ENCODE data around the gene MTCL1. TPM values are rescaled to one million over a fixed set of nuclear protein-coding genes. Genes with fewer than 3 reads are reported as not detected.

MTCL1 gene
- total RNA-seq, 1 donor from 2014 or later: 3.1 TPM

GRCh38 chr18:8806100-8806797 is 100.9 kb downstream of the MTCL1 start:
- DNase-seq (ENCODE audit: low read depth in 2 of 2): no peak

GRCh38 chr18:8806798-8807487 is 101.6 kb downstream of the MTCL1 start:
- DNase-seq (ENCODE audit: low read depth in 2 of 2): no peak

GRCh38 chr18:8807488-8807805 is 102.1 kb downstream of the MTCL1 start:
- DNase-seq (ENCODE audit: low read depth in 2 of 2): no peak

GRCh38 chr18:8808001-8808400 is 102.6 kb downstream of the MTCL1 start:
- DNase-seq (ENCODE audit: low read depth in 2 of 2): no peak

GRCh38 chr18:8809514-8809913 is 104.2 kb downstream of the MTCL1 start:
- no peak for DNase-seq (ENCODE audit: low read depth in 2 of 2)

GRCh38 chr18:8810157-8810556 is 104.8 kb downstream of the MTCL1 start:
- no peak for DNase-seq (ENCODE audit: low read depth in 2 of 2)

- no peak for DNase-seq (ENCODE audit: low read depth in 2 of 2)
Measured at GRCh38 chr18:8811115-8811514, 105.8 kb downstream of the MTCL1 start.

- no peak for DNase-seq (ENCODE audit: low read depth in 2 of 2)
Measured at GRCh38 chr18:8812631-8813030, 107.3 kb downstream of the MTCL1 start.

GRCh38 chr18:8813611-8814010 is 108.3 kb downstream of the MTCL1 start:
- no peak for DNase-seq (ENCODE audit: low read depth in 2 of 2)

- peak; percentile 20 to 50 for DNase-seq (ENCODE audit: low read depth in 2 of 2)
Measured at GRCh38 chr18:8814206-8814605, 108.8 kb downstream of the MTCL1 start.

GRCh38 chr18:8816220-8816619 is 110.9 kb downstream of the MTCL1 start:
- DNase-seq (ENCODE audit: low read depth in 2 of 2): no peak

- no peak for DNase-seq (ENCODE audit: low read depth in 2 of 2)
Measured at GRCh38 chr18:8816816-8817215, 111.5 kb downstream of the MTCL1 start.

GRCh38 chr18:8818982-8819381 is 113.6 kb downstream of the MTCL1 start:
- DNase-seq (ENCODE audit: low read depth in 2 of 2): no peak

GRCh38 chr18:8820396-8821082 is 115.2 kb downstream of the MTCL1 start:
- no peak for DNase-seq (ENCODE audit: low read depth in 2 of 2)

- no peak for DNase-seq (ENCODE audit: low read depth in 2 of 2)
Measured at GRCh38 chr18:8821083-8821465, 115.7 kb downstream of the MTCL1 start.

GRCh38 chr18:8821531-8821930 is 116.2 kb downstream of the MTCL1 start:
- DNase-seq (ENCODE audit: low read depth in 2 of 2): no peak

- DNase-seq (ENCODE audit: low read depth in 2 of 2): no peak
Measured at GRCh38 chr18:8822643-8823042, 117.3 kb downstream of the MTCL1 start.

- no peak for DNase-seq (ENCODE audit: low read depth in 2 of 2)
Measured at GRCh38 chr18:8823530-8823929, 118.2 kb downstream of the MTCL1 start.

- no peak for DNase-seq (ENCODE audit: low read depth in 2 of 2)
Measured at GRCh38 chr18:8824846-8825245, 119.5 kb downstream of the MTCL1 start.

GRCh38 chr18:8825273-8825672 is 119.9 kb downstream of the MTCL1 start:
- no peak for DNase-seq (ENCODE audit: low read depth in 2 of 2)

- DNase-seq (ENCODE audit: low read depth in 2 of 2): no peak
Measured at GRCh38 chr18:8825729-8826375, 120.5 kb downstream of the MTCL1 start.

- DNase-seq (ENCODE audit: low read depth in 2 of 2): no peak
Measured at GRCh38 chr18:8826514-8826913, 121.2 kb downstream of the MTCL1 start.
